Measurements from ENCODE around the gene LYRM4.
"Not testable (repeated sequence)": the region's sequence is repeated elsewhere in the genome, so short reads cannot be mapped to it uniquely, and the experiment has no call there.

The LYRM4 gene

DNA sequence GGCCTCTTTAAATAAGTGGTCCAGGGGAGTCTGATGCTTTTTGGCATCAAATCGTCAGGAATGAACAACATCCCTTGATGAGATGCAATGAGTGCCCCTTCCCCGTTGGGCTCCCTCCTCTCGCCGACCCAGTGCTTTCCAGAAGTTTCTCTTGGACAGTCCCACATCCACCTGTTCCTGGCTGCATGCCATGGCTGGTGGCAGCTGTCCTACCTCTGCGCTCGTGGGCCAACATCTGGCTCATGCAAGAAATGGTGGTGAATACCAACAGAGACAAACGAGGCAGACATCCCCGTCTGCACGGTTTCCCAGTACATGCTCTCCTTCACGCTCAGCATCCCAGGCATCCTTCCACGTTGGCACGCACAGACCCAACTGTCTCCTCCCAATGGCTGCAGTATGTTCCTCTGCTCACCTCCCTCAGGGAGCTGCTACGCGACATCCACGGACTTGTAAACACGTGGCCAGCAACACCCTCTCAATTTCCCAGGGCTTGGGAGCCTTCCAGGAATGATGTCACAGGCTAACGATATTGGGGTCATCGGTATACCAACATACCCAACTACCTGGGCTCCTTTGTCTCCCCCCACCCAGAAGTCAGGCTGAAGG, 138.1 kb downstream of the LYRM4 start:
- no peak for DNase-seq (ENCODE audit: low read depth, low spot score)

DNA sequence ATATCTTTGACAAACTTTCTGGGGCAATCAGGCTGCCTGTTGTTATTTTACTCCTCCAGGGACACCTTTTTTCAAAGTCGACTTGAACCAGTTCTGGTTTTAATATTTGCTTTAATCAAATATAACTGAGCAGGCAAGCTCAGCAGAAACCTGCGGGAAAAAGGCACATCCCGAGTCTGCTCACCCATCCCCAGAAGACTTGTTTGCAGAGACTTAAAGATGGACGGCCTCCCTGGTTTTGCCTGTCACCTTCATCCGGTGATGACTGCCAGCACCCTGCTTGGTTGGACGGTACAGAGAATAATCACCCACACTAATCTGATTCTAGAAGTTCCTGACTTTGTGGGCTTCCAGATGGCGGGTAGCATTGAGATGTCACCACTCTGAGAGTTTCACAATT, 138.8 kb downstream of the LYRM4 start:
- no peak for DNase-seq (ENCODE audit: low read depth, low spot score)

DNA sequence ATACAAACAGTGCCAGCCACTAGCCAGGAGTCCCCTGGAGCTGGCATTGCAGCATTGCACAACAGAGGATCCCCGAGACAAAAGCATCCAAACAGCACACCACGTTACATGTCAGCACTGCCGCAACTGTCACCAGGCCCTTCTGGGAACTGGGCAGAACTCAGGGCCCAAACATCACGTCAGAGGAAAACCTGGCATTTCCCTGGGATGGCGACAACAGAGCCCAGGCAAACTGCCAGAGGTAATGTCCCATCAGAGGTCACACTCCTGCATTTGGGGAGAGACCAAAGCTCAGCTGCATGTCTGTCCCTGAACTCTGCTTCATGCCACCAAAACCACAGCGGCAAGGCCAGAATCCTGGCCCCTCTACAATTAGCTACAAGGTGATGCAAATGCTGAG, 139.3 kb downstream of the LYRM4 start:
- DNase-seq (ENCODE audit: low read depth, low spot score): no peak

DNA sequence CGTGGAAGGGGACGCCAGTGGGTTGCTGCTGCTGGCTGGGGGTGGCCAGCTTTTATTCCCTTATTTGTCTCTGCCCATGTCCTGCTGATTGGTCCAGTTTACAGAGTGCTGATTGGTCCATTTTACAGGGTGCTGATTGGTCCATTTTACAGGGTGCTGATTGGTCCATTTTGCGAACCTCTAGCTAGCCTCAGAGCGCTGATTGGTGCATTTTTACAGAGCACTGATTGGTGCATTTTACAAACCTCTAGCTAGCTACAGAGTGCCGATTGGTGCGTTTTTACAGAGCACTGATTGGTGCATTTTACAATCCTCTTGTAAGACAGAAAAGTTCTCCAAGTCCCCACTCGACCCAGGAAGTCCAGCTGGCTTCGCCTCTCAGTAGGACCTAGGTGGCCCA, 140.2 kb downstream of the LYRM4 start:
- not testable (repeated sequence) for DNase-seq (ENCODE audit: low read depth, low spot score)

DNA sequence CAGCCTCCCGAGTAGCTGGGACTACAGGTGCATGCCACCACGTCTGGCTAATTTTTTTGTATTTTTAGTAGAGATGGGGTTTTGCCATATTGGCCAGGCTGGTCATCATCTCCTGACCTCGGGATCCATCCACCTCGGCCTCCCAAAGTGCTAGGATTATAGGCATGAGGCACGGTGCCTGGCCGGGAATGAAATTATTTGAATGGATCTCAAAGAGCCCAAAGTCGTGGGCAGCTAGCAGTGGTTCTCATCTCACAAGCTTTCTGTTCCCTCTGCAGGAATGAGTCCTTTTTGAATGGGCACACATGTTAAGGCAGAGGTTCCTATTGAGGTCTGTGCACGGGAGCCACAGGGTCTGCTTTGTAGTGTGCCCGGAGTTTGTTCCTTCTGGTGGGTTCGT, 140.7 kb downstream of the LYRM4 start:
- DNase-seq (ENCODE audit: low read depth, low spot score): no peak

DNA sequence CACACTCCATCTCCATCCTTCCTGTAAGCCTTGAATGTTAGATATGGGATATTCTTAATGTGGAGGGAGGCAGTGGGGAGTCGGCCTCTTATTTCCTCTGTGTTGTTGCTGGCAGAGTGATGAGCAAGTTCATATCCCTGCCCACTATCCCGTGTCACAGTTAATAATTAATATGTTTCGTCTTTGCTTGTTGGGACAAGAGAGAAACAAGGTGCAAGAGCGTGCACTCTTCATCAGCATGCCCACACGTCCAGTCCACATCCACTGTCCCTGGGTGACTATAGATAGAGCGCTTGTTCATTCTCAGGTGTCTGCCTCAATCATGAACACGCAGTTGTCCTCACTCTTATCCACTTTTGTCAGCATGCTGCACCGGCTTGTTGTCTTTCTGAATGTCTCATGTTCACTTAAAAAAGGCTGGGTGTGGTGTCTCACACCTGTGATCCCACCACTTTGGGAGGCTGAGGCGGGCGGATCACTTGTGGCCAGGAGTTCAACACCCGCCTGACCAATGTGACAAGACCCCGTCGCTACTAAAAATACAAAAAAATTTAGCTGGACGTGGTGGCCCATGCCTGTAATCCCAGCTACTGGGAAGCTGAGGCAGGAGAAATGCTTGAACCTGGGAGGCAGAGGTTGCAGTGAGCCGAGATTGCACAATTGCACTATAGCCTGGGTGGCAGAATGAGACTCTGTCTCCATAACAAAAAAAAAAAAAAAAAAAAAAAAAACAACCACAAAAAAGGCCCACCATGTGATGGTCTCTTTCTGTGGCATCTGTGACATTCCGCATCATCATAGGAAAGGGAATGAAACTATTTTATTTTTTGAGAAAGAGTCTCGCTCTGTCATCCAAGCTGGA, 141.4 kb downstream of the LYRM4 start:
- no peak for DNase-seq (ENCODE audit: low read depth, low spot score)

DNA sequence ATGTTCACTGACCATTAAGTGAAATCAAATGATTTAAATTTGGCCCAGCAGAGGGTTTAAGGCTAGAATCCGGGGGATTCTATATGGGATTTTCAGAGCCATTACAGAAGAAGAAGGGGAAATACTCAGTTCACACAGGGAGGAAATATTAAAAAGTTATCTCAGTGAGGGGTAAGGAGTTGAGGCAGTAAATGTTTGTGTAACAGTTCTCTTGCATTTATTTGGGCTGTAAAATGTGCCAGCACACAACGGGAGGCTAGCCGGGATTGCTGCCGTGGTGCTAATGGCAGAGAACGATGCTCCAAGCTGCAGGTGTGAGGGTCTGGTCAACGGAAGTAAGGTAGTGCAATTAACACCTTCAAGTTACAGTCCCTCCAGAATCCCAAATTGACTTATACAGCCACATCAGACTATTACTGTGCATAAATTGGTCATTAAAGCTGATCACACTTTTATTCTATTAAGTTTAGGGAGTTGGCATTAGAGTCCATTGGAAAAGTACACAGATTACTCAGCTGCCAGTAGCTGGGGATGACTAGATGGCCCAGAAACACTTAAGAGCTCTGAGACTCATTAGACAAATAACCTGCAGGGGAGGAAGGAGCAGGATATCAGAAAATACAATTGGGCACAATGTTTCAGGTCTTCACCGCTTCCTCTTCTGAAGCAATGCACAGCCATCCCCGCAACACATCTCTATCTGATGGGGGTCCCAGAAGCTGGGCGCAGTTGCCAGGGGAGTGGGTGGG, 144.3 kb downstream of the LYRM4 start:
- no peak for DNase-seq (ENCODE audit: low read depth, low spot score)

DNA sequence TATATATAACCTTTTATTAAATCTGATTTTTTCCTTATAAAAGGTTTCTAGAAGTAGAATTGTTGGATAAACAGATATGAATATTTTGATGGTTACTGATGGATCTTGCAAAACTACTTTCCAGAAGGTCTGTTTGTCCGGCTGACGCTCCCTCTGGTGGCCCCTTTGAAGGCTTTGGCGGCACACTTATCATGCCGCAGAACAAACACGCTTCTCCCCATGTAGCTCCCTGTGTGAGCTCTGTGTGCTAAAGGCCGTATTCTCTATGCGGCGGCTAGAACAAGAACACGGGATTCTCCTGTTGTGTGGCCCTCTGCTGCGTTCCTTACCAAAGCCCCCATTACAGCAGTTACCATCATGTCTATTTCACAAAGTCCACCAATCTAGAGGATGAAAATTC, 145.6 kb downstream of the LYRM4 start:
- DNase-seq (ENCODE audit: low read depth, low spot score): no peak

DNA sequence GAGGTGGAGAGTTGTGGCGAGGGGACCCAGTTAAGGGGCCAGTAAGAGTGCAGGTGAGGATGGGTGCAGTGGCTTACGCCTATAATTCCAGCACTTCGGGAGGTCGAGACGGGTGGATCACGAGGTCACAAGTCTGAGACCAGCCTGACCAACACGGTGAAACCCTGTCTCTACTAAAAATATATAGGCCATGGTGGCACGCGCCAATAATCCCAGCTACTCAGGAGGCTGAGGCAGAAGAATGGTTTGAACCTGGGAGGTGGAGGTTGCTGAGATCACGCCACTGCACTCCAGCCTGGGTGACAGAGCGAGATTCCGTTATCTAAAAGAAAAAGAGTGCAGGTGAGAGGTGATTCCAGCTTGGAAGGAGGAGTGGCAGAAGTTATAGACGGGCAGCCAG, 147.7 kb downstream of the LYRM4 start:
- DNase-seq (ENCODE audit: low read depth, low spot score): no peak

DNA sequence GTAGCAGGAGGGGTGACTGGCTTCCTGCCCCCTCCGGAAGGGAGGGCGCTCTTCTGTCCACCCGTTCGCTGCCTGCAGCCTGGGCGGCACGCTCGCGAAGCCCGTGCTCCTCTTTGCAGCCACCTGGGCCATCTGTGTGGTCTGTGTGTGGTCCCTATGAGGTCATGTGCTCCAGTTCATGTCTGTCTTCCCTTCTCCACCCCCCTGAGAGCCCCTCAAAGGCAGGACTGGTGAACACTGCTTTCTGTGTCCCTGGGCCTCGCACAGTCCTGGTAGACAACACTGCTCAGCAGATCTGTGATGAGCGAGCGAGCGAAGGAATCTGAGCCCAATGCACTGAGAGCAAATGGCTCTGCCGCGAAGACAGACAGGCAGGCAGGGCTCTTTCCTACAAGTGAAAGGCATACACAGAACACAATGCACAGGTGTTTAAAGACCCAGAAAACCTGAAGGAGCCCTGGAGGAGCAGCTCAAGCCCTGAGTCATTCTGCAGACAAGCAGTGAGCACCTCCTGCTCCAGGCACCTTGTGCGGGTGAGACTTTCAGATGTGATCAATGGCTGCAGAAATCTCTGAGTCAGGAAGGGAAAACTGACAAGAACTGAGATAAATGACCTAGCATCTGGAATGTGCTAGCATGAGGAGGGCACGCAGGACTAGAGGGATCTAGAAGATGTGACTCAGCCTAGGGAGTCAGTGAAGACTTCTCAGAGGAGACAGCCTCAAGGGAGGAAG, 148.5 kb downstream of the LYRM4 start:
- DNase-seq (ENCODE audit: low read depth, low spot score): peak; percentile 30

DNA sequence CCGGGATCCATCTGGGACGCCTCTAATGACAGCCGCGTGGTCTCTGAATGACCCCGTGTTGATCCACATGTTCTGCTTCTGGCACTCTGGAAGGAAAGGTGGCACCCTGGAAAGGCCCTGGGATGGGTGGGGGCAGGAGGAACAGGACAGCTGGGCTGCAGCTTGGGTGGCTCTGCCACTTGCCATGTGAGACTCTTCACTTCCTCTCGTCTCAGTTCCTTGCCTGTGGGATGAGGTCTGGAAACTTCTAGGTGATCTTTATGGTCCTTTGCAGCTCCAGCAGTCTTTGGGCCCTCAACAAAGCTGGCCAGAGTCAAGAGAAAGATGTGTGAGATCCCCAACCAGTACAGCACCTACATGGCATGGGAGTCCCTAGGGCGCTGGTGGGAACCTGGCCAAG, 149.1 kb downstream of the LYRM4 start:
- DNase-seq (ENCODE audit: low read depth, low spot score): no peak

DNA sequence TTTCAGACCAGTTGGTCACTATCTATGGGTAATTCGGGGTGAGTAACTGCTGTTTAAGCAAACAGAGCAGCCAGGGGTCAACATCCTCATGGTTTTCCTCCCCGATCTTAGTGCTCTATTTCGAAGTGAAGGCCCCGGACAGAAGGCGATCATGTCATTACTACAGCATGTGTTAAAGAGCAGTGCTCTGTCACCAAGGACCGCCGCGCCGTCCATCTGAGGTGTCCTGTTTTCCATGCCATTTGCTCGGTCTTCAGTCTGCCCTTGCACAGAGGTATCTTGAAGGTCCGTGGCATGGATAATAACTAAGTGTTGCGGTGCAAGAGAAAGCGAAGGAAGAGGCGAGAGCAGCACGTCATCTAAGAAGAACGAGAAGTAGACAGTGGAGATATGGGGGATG, 150.5 kb downstream of the LYRM4 start:
- DNase-seq (ENCODE audit: low read depth, low spot score): no peak

DNA sequence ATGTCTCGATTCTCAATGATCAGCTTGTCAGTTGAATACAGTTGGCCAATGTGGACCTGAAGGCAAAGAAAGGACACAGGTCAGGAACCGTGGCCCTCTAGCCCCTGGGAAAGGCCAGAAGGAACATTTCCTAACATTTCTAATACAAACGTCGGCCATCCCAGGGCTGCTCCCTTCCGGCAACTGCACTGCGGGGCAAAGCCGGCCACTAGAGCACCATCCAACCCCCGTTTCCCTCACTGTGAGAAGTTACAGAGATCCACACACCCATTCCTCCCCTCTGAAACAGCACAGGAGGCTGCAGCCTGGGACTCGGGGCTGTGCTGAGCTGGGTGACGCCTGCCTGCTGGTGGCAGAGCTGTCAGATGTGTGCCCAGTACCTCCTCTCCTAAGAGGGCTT, 151.3 kb downstream of the LYRM4 start:
- DNase-seq (ENCODE audit: low read depth, low spot score): no peak

DNA sequence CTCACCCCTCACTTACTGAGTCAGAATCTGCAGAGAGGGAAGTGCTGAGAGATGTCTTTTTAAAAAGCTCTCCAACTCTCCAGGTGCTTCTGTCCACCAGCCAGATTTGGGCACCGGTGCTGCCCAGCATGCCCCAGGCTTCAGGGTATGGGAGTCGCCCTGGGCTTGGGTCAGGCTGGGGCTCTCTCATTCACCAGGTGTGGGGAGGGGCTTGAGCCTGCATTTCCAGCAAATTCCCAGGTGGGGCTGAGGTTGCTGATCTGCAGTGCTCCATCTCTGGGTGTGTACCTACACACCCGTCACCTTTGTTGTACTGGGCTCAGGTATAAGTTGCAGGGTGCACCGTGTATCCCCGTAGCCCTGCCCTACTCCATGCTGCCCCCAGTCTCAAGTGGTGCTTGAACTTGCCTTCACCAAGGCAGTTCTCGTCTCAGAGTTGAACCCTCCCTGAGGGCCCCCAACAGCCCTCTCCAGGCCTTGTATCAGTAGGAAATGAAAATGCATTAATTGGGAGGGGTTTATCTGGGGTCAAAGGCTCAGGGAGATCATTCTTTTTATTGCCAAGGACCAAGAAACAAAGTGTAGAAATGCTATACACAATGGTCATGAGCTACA, 152.1 kb downstream of the LYRM4 start:
- no peak for DNase-seq (ENCODE audit: low read depth, low spot score)

DNA sequence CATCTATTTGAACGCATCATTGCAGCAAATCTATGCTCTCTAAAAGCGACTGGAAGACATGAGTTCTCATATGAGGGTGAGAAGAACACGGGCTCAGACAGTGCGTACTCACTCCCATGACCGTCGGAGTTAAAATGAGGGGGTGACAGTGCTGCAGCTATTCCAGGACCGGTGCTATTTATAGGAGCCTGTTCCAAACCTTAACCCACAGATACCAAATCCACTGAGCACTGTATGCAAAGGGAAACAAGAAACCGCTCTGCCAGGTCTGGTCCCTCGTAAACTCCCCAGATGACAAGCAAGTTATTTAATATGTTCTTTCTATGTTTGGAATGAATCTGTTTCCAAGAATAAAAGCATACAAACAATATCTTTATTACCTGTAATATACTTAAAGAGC, 152.7 kb downstream of the LYRM4 start:
- DNase-seq (ENCODE audit: low read depth, low spot score): no peak

DNA sequence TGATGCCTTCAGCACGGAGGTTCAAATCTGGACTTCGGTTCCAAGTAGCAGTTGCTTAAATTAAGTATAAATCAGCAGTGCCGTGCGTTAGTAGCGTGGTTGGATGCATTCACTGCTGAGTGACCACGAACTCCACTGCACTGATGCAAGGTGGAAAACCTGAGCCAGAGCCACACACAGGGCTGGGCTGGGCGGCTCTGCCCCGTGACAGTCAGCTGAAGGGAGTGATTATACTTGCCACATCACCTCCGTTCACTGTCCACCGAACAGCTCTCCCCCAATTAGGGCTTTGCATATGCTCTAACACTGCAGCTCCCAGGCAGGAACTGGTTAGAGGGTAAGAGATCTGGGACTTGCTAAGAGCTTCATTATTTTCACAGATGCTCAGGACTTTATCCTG, 153.4 kb downstream of the LYRM4 start:
- DNase-seq (ENCODE audit: low read depth, low spot score): peak; percentile 24

DNA sequence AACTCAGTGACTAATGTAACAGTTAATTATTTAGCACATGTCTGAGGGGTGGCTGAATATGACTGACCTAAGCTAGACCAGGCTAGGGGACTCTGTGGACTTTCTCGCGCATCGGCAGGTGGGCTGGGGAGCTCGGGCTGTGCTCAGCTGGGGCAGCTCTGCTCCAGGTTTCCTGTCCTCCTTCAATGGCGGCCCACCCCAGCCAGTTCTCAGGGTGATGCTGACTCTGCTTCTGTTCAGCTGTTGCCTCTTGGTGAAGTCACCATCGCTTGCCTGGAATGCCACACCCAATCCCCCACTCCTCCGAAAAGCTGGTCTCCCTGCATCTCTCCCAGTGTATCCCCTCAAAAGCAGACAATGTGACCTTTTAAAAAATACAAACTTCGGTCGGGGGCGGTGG, 155.6 kb downstream of the LYRM4 start:
- DNase-seq (ENCODE audit: low read depth, low spot score): no peak

DNA sequence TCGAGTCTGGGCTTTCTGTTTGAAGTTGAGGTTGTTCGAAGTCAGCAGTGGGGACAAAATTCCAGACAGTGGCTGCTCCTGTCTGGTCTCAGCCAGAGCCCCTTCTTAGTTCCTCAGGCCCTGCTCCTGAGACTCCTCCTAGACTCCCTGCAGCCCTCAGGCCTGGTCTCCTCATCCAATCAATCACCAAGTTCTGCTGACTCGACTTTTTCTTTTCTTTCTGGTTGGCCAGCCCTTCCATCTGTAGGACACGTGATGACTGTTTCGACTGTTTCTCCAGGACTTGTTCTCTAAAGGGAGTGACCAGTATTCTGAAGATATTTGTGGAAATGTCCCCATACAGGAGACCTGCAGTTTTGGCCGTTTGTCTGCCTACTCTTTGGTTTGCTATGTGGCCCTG, 156.1 kb downstream of the LYRM4 start:
- no peak for DNase-seq (ENCODE audit: low read depth, low spot score)

DNA sequence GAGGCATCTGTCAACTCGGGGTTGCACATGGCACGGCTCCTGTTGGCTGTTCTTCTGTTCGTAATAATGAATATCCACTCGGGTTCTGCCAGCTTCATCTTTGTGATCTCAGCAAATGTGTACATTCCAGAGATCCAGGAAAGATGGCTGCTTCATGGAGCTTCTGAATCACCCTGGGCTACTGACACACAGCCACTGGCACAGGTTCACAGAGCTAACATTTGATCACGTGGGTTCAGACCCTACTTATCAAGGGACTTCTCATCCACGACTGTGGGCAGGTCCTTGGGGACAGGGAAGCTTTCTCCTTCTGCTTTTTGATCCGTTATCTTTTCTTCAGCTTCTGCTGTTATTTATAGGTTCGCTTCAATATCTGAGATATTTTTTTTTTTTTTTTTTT, 157.5 kb downstream of the LYRM4 start:
- DNase-seq (ENCODE audit: low read depth, low spot score): peak; percentile 10

DNA sequence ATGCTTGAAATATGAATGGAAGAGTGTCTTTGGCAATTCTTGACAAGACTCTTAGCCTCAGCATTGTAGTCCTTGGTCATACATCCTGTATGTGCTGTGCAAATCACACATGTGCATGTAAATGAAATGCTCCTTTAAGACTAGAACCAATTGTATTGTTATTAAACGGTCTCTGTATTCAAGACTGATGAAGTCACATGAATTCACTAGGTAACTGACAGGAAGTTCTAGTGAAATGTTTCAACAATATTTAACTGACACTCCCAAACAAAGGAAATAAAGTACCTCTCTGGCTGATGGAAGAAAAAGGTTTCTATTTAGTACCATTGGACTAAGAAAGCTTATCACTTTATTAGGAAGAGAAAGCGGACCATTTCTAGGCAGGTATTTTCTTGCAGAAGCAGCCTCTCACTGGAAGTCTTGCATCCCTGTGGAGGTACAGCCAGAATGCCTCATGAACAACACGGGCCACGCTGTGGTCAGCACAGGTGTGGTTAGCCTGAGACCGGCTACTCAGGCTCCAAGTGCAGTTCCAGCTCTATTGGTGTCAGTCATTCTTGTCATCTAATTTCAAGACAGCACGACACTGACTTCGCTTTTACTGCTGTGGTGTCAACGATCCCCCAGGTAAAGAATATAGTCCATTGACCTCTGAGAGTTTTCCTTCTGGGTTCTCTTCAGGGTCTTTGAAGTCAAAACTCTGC, 158.3 kb downstream of the LYRM4 start:
- DNase-seq (ENCODE audit: low read depth, low spot score): no peak

DNA sequence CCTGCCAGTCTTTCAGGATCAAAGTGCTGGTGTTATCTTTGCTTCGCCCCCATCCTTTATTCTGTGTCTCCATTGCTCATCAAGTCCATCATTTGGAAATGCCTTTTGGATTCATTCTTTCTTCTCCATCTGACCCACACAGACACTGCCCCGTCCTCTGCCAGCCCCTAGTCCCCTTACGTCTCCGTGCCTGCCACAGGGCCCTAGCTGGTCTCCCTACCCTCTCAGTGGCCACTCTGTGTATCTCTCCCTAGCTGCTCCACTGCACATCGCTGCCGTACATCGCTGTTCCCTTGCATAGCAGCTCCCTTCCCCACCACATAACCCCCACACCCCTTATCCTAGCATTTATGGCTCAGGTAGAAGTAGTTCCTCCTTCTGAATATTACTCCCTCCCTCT, 159.9 kb downstream of the LYRM4 start:
- no peak for DNase-seq (ENCODE audit: low read depth, low spot score)
